HG02840 (cell line): ENCODE measurements around the gene HINFP.
"Not testable (repeated sequence)": the region's sequence is repeated elsewhere in the genome, so short reads cannot be mapped to it uniquely, and the experiment has no call there.

Experiments
- ATAC-seq: cut with Tn5 transposase; IDR thresholded peaks from one replicate; pipeline ENCODE4 v1.9.1; 2021; ENCODE audit warnings: mild to moderate bottlenecking, moderate library complexity, moderate number of reproducible peaks; ENCODE audit not compliant: unreplicated experiment, low FRiP score

The HINFP gene

DNA sequence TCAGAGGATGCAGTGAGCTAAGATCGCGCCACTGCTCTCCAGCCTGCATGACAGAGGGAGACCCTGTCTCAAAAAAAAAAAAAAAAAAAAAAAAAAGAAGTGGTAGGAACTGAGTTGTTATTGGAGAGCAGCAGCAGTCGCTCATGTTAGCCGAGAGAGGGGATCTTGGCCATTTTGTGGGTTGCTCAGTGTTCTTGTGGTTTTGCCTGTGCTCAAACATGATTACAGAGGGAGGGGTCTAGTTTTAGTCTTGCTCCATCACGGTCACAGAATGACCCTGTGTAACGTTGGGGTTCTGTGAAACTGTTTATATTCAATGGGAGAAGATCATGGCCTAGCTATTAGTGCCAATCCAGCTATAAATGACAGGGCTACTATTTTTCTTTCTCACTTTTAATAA, 21.7 kb upstream of the HINFP start:
- no peak for ATAC-seq

DNA sequence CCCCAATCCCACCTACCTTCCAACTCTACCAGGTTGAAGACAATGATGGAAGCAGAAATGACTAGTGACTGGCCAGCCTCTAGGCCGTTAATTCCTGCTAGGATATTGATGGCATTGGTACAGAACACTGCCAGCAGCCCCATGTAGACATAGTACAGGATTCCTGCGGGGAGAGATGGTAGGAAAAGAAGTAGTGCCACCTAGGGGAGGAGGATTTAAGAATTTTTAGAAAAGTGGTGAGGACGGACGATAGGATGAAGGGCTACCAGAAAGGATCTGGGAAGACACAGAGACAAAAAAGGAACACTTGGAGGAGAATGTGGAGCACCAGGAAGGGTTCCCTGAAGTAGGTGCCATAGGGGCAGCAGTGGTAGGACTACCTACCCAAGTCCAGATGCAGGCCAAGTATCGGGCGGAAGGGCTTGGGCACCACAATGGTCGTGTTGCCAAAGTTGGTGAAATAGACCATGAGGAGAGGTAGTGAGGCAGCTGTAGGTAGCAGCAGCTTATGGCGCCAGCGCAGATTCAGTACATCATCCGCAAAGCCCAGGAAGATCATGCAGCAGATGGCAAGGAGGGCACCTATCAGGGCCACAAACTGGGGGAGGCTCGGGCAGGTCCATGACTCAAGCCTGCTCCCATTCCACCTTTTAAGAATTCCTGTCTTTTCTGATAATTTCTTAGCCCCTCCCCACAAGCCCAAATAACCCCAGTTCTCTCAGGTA, 21.0 kb upstream of the HINFP start:
- no peak for ATAC-seq

DNA sequence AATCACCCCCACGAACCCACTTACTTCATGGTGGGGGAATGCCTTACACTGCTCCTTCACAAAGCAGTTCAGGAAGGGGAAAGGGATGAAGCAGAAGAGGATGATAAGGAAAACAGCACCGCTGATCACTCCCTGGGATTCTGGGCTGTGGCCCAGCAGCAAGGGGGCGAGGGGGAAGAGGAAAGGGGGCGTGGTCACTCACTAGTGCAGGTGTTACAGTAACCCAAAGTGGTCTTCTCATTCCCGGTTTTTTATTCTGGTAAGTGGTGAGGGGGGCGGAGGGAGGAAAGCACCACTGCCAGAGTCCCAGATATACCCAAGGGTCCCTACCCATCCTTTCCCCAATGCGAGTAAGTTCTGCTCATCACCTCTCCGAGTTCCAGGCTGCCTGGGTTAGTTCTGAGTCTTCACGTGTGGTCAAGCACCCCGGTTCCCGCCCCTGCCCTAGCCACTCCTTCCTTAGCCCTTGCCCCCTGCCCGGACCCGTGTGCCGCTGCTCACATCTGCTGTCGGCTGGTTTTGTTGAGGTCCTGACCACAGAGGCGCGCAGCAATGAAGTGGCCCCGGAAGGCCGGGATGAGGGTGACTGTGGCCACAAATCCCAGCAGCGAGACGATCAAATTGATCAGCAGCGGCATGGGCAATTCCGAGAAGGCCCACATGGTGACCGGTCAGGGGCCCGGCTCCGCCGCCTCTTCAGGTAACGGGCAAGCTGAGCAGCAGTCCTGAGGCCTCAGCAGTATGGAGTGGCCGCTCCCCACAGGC, 20.2 kb upstream of the HINFP start:
- ATAC-seq: no peak

DNA sequence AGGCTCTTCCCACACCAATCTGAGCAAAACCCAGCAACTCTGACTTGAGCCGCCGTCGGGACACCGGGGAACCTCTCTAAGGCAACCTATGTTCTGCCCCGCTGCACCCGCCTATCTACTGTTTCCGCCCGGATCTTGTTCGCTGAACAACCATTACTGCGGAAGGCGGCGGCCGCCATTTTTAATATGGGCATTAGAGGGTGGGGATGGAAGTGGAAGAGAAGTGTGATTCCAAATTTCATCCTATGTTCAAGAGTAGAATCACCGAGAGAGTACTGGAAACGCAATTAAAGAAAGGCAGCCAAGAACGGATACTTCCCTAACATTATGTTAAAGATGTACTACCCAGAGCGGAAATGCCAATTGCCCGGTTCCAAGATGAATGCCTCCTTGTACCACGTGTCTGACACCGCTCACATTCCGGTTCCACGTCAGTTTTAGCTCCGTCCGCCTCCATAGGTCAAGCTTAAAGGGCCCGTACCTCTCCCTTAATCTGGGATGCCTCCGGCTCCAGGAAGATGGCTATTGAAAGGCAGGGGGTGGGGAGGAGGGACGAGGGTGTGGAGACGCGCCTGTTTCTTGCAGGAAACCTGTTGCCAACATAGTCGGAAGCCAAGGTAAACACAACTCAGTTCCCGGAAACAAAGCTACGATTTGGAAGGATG, 19.5 kb upstream of the HINFP start, which contains the start of gene DPAGT1:
Gene DPAGT1 (minus strand): TSS at position 95 of the 665 bp plus-strand sequence. CDS start 198 bp downstream, outside the sequence.
- ATAC-seq: peak; percentile 85

DNA sequence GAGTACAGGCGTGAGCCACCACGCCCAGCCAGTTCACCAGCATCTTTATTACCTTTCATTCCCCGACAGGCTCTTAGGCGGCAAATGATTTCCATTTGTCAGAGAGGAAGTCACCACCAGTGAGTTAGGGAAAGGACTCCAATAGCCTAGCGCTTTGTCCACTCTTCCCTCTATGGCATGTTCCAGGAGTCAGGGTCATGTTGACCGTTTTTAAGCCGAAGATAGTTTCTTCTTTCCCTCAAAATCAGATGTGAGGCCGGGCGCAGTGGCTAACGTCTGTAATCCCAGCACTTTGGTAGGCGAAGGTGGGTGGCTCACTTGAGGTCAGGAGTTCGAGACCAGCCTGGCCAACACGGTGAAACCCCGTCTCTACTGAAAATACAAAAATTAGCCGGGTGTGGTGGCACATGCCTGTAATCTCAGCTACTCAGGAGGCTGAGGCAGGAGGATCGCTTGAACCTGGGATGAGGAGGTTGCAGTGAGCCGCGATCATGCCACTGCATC, 18.2 kb upstream of the HINFP start:
- ATAC-seq: not testable (repeated sequence)

DNA sequence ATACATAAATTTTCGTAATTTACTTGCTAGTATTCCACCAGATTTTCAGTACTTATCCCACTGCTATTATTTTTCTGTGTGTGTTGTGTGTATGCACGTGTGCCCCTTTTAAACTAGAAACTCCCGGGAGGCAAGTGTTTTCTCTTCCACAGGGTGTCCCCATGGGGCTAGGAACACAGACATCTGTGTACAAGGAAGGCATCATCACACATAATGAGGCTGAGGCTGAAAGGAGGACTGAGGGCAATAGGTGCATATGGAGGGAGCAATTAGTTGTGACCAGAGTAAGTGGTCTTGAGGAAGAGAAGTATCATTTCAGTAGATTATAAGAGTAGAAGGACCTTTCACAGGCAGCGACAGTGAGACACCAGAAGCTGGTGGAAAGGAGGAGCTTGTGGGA, 17.6 kb upstream of the HINFP start:
- ATAC-seq: no peak

DNA sequence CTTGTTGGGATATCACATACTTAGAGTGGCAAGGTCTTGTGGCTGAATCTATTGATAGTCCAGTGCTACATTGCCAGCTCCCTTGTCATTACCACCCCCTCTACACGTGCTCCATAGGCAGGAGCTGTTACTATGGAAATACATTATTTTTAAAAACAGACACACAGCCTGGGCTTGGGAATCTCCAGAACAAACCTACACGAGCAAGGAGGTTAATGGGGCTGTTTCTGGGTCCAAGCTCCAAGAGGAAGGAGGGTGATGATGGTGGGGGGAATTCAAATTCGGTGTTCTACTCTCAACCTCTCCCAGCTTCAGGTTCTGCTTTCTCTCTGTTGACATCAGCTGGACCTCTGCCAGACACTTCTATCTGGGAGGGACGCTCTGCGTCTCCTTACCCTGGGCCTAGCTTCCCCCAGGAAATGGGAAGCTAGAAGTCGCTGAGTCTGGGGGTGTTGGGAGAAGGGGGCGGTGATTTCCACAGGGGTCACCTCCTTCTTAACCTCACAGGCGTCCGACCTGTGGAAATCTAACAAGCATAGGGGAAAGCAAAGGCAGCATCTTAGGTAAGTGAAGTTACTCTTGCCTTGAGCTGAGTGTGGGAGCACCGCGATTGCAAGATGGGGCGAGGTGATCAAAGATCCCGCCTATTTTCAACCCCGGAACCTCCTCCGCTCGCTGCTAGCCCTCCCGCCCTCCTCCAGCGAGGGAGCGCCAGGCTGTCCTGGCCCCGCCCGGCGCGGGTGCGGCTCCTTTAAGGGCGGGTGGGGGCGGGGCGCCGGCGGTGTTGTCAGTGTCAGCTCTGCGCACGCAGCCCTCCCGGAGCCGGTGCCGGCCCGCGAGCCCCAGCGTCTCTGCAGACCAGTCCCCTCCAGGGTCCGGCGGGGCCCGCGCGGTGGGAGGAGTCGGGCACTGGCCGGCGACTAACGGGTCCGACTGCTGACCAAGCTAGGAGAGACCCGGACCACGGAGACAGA, 14.5 kb upstream of the HINFP start, which contains the start of gene C2CD2L:
Gene C2CD2L (plus strand): TSS at position 781 of the 974 bp plus-strand sequence. CDS start 398 bp downstream, outside the sequence.
- peak; percentile 67 for ATAC-seq

DNA sequence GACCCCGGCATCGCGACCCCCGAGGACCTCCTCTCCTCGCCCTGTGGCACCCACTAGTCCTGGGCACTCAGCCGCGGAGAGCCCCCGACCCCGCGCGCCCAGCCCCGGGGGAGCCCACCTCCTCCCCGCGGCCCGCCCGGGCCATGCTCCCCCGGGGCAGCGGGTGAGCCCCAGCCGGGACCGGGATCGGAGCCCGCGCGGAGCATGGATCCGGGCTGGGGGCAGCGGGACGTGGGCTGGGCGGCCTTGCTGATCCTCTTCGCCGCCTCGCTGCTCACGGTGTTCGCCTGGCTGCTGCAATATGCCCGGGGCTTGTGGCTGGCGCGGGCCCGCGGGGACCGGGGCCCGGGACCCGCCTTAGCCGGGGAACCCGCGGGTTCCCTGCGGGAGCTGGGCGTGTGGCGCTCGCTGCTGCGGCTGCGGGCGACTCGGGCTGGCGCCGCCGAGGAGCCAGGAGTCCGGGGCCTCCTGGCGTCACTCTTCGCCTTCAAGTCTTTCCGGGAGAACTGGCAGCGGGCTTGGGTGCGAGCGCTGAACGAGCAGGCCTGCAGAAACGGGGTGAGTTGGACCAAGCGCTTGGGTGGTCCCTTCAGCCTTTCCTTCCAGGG, 13.7 kb upstream of the HINFP start:
- ATAC-seq: peak; percentile 16

DNA sequence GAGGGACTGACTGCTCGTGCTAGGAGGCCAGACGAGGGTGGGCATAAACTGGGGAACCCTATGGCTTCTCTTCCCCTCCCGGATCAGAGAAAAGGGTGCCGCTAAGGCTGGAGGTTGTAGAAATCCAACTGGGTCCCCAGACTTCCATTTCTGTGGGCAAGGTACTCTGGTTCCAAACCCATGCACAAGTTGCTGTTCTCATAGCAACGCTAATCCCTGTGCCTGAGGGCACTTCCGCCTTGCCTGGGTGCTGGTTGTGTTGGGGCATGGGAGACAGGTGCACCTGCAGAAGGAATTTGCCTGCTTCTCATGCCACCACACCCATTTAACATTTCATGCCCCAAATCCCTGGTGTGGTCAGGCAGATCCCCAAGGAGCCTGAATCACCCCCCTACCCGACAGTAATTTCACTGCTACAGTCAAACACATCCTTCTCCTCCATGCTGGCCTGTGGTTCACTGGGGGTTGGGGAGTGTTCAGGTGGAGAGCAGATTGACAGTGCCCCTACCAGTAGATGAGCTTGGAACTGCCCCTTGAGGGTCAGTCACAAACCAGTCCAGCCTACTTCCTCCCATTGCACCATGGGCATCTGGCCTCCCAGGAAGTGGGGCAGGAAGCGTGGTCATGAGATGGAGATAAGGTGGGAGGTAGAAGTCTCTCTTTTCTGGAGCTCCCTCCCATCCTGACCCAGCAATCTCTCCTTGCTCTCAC, 13.1 kb upstream of the HINFP start:
- ATAC-seq: no peak

DNA sequence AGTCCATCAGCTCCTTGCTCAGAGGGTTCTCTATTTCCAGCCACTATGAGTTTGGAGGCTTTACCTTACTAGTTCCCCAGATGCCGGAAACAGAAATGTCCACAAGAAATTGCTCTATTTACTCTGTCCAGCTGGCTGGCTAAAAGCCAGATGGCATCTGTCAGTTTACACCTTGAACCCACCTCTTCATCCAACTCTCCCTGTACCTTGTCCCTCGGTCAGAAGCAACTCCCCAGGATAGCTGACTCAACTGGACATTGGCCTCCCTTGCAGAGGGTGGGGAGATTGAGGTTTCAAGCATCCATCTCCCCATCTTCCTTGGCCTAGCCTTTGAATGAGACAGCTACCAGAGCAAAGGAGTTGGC, 12.5 kb upstream of the HINFP start:
- no peak for ATAC-seq

DNA sequence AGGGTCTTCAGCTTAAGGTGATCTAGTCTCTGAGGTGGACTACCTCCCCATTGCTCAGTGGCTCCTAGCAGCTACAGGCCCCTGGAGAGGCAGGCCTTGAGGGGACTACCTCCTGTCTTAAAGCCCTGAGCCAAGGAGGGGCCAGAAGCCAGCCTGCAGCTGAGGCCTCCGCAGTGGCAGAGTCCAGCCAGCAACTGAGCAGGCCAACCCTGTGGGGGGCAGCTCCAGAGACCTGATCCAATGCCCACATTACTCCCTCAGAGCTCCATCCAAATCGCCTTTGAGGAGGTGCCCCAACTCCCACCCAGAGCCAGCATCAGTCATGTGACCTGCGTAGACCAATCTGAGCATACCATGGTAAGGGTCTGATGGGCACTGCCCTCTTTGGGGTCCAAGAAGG, 11.5 kb upstream of the HINFP start:
- no peak for ATAC-seq

DNA sequence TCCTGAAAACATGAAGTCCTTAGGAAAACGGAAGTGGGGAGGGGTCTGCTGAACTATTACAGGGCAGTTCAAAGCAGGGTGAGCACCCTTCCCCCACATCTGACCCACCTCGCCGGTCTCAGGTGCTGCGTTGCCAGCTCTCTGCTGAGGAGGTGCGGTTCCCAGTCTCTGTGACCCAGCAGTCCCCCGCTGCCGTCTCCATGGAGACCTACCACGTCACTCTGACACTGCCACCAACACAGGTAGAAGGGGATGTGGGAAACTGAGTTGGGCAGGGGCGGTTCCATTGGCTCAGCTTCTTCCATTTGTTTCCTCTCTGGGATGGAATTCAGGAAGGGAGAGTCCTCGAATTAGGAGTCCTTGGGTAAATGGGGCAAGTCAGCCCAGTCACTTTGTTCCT, 10.9 kb upstream of the HINFP start:
- ATAC-seq: no peak

DNA sequence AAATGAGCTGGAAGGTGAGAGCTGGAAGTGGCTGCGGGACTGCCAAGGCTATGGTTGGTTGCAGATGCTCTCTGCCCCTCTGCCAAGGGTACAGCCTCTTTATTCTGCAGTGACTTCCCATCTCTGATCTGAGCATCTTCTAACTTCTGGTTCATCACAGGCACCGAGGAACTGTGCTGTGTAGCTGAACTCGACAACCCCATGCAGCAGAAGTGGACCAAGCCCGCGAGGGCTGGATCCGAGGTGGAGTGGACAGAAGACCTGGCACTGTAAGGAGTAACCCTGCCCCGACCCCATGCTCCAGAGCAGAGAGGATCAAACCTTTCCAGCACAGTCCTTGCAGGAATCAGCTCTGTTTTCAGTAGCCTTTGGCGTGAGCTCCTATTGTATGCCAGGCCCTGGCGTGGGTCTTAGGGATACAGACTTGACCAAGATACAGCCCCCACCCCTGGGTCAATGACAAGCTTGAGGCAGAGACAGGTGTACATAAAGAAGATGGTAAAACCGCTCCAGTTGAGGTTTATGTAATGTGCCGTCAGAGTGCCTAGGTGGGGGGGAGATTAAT, 9.9 kb upstream of the HINFP start:
- ATAC-seq: no peak

DNA sequence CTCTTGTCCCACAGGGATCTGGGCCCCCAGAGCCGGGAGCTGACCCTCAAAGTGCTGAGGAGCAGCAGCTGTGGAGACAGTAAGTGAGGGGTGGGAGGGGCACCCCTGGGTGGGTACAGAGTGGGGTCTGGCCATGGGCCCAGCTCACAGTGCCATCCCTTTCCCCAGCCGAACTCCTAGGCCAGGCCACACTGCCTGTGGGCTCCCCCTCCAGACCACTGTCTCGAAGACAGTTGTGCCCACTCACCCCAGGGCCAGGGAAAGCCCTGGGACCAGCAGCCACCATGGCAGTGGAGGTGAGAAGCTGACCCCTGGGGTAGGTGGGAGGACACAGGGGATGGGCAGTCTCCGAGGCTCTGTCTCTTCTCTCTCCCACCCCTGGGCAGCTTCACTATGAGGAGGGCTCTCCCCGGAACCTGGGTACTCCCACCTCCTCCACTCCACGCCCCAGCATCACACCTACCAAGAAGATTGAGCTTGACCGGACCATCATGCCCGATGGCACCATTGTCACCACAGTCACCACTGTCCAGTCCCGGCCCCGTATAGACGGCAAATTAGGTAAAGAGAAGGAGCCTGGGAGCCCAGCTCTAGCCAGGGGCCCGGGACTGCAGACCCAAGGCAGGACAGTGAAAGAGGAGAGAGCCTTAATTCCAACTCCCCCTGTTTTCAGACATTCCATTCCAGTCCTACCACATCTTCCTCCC, 8.9 kb upstream of the HINFP start:
- no peak for ATAC-seq

DNA sequence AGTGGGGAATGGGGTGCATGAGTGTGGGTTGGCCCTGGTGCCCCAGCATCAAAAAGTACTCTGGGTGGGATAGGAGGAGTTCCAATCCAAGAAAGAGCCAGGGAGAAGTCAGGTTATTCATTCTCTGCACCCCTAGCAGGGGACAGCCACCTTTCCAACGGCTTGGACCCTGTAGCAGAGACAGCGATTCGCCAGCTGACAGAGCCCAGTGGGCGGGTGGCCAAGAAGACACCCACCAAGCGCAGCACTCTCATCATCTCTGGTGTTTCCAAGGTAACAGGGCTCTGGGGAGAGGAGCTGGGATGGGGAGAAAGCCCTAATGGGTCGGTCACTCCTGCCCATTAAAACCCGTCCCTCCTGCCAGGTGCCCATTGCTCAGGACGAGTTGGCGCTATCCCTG, 7.7 kb upstream of the HINFP start:
- no peak for ATAC-seq

DNA sequence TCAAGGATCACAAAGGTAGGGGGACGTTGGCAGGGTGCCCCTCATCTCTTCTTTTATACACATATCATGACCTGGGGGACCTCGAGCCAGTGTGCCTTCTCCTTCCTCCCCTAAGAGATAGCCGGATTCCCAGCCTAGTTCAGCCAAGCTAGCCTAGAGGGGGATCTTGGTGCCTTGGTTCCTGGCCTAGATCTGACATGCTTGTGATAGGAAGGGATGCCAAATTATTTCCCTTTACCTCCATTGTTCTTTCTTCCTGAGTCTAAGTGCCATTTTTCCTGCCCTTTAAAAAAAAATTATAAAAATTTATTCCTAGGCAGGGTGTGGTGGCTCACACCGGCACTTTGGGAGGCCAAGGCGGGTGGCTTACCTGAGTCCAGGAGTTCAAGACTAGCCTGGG, 7.0 kb upstream of the HINFP start:
- no peak for ATAC-seq

DNA sequence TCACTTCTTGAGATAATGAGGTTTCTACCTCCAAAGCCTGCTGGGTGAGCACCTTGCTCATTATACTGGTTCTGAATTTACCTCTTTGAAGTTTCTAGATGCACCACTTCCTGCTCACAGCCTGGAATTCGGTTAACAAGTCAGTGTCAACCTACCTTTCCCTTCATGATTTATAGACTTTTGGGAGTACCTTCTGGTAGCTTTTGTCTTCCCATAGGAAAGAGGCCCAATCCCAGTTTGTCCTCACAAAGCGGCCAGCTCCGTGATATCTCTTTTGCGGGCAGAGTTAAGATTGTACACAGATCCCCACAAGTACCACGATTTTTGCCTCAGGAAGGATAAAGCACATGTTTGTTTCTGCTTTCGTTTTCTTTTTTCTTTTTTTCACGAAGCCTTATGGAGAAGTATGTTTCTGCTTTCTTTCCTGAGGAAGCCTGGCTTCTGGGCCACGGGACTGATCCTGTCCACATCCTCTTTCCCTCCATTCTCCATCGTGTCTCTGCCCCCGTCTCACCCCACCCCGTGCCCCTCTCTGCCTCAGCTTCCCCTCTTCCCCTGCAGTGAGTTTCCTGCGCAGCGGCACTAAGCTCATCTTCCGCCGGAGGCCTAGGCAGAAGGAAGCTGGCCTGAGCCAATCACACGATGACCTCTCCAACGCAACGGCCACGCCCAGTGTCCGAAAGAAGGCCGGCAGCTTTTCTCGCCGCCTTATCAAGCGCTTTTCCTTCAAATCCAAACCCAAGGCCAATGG, 5.7 kb upstream of the HINFP start:
- ATAC-seq: no peak
